Activated naive CD8-positive, alpha-beta T cell treated with anti-CD3 and anti-CD28 coated beads, Interleukin-2, amount 50 U/mL, for 16 hours (primary cell): Measurements from ENCODE around the gene SMIM11.
"Not testable (repeated sequence)": the region's sequence is repeated elsewhere in the genome, so short reads cannot be mapped to it uniquely, and the experiment has no call there.

ENCODE experiments used
- DNase-seq: peaks from one replicate; pipeline ENCODE4 v3.0.0-alpha.2; 2020; ENCODE audit warnings: low read depth, low spot score

The SMIM11 gene

GRCh38 chr21:34354836-34355235 lies 20.5 kb upstream of the SMIM11 start:
- DNase-seq: no peak

- no peak for DNase-seq
Observed at GRCh38 chr21:34355570-34355969, 19.7 kb upstream of the SMIM11 start.

- no peak for DNase-seq
Observed at GRCh38 chr21:34357889-34358288, 17.4 kb upstream of the SMIM11 start.

GRCh38 chr21:34358866-34359265 lies 16.4 kb upstream of the SMIM11 start:
- DNase-seq: no peak

- no peak for DNase-seq
Observed at GRCh38 chr21:34360488-34361241, 14.6 kb upstream of the SMIM11 start.

GRCh38 chr21:34362136-34362444 lies 13.2 kb upstream of the SMIM11 start:
- DNase-seq: no peak

- no peak for DNase-seq
Observed at GRCh38 chr21:34362670-34363069, 12.6 kb upstream of the SMIM11 start.

GRCh38 chr21:34363733-34364132 lies 11.6 kb upstream of the SMIM11 start, which contains the start of gene KCNE2:
Gene KCNE2, plus strand, starts transcription at chr21:34364006. Its CDS starts 6,473 bp downstream, at chr21:34370479.
- DNase-seq: no peak

GRCh38 chr21:34364921-34365320 lies 10.4 kb upstream of the SMIM11 start:
- DNase-seq: no peak

GRCh38 chr21:34365809-34366208 lies 9.5 kb upstream of the SMIM11 start:
- no peak for DNase-seq

GRCh38 chr21:34367320-34367935 lies 7.9 kb upstream of the SMIM11 start:
- DNase-seq: no peak

GRCh38 chr21:34369741-34370140 lies 5.6 kb upstream of the SMIM11 start:
- DNase-seq: no peak

- no peak for DNase-seq
Observed at GRCh38 chr21:34372321-34372720, 3.0 kb upstream of the SMIM11 start.

- DNase-seq: not testable (repeated sequence)
Observed at GRCh38 chr21:34374462-34374861, 845 bp upstream of the SMIM11 start.

GRCh38 chr21:34375619-34375972 lies 289 bp downstream of the SMIM11 start:
- DNase-seq: not testable (repeated sequence)

GRCh38 chr21:34383138-34383537 lies 7.8 kb downstream of the SMIM11 start:
- DNase-seq: not testable (repeated sequence)

- DNase-seq: not testable (repeated sequence)
Observed at GRCh38 chr21:34383724-34384415, 8.6 kb downstream of the SMIM11 start.

GRCh38 chr21:34400522-34400921 lies 25.2 kb downstream of the SMIM11 start:
- DNase-seq: not testable (repeated sequence)

- DNase-seq: not testable (repeated sequence)
Observed at GRCh38 chr21:34404742-34405141, 29.4 kb downstream of the SMIM11 start.

- not testable (repeated sequence) for DNase-seq
Observed at GRCh38 chr21:34405686-34406085, 30.4 kb downstream of the SMIM11 start.

- not testable (repeated sequence) for DNase-seq
Observed at GRCh38 chr21:34406102-34406501, 30.8 kb downstream of the SMIM11 start.

GRCh38 chr21:34406676-34407075 lies 31.4 kb downstream of the SMIM11 start:
- not testable (repeated sequence) for DNase-seq

- not testable (repeated sequence) for DNase-seq
Observed at GRCh38 chr21:34407294-34407693, 32.0 kb downstream of the SMIM11 start.
